Thymus (tissue), 11 donors: Measurements from ENCODE around the gene OFD1. TPM values are rescaled to one million over a fixed set of nuclear protein-coding genes. Genes with fewer than 3 reads are reported as not detected.

Source experiments
- DNase-seq, 9 donors: peaks; one replicate each; pipeline ENCODE4 v3.0.0-alpha.2; 2013; ENCODE audit warnings: low spot score in 9 of 9, low read depth in 6 of 9, missing footprints in 1 of 9
- H3K27ac ChIP-seq, 2 donors: one replicate each; pipeline ENCODE4 v1.5.1; 2013; ENCODE audit warnings: control low read depth in 1 of 2, low read depth in 1 of 2, low read length in 1 of 2, mild to moderate bottlenecking in 1 of 2, moderate library complexity in 1 of 2
- H3K27me3 ChIP-seq, 2 donors: one replicate each; pipeline ENCODE4 v1.5.1; 2013; ENCODE audit warnings: low read length in 1 of 2; ENCODE audit not compliant: control insufficient read depth in 2 of 2, insufficient read depth in 1 of 2
- H3K36me3 ChIP-seq, 2 donors: one replicate each; pipeline ENCODE4 v1.5.1; 2013; ENCODE audit warnings: low read length in 1 of 2, mild to moderate bottlenecking in 1 of 2, moderate library complexity in 1 of 2; ENCODE audit not compliant: control insufficient read depth in 2 of 2, insufficient read depth in 2 of 2
- H3K4me1 ChIP-seq, 2 donors: one replicate each; pipeline ENCODE4 v1.5.1; 2013; ENCODE audit warnings: low read length in 2 of 2; ENCODE audit not compliant: control insufficient read depth in 2 of 2, insufficient read depth in 2 of 2
- H3K4me3 ChIP-seq, 2 donors: one replicate each; pipeline ENCODE4 v1.5.1; 2013; ENCODE audit warnings: low read length in 2 of 2, control low read depth in 1 of 2, mild to moderate bottlenecking in 1 of 2
- H3K9me3 ChIP-seq, 2 donors: one replicate each; pipeline ENCODE4 v1.5.1; 2013; ENCODE audit warnings: low read length in 1 of 2, mild to moderate bottlenecking in 1 of 2; ENCODE audit not compliant: control insufficient read depth in 2 of 2, insufficient read depth in 1 of 2
- WGBS: extraction: QIAGEN DNeasy Blood & Tissue Kit; methylation state at CpG from one replicate; pipeline ENCODE4 v1.1.7; 2013; 5-methylcytosine and 5-hydroxymethylcytosine counted together
- polyA plus RNA-seq: library from polyadenylated mRNA; stranded (reverse); fragments of 200-250 nt; gene quantifications from one replicate; pipeline ENCODE4 v1.2.3, GENCODE V29; 2013
- total RNA-seq: library from RNA; stranded (reverse); fragments of 120-200 nt; gene quantifications from one replicate; pipeline ENCODE4 v1.2.4, GENCODE V29; 2013
- donor health status: healthy.

OFD1 gene
- total and polyA plus RNA-seq, 2 donors = 30.3 to 137 TPM

- no peak for DNase-seq
- Histone ChIP-seq H3K27ac (no peak overlapping the region), H3K27me3 (no peaks in the 10 kb centered on the region), H3K9me3 (no peaks in the 10 kb centered on the region), H3K4me1 (no peaks in the 10 kb centered on the region), H3K36me3 (no peaks in the 10 kb centered on the region), H3K4me3 (no peak overlapping the region)
- WGBS = 96% methylated on average over 7 of the region's 7 CpGs
Measured at GRCh38 chrX:13815664-13816063, 81.1 kb downstream of the OFD1 start.

- whole genome bisulfite sequencing = 95% methylated on average over 6 of the region's 6 CpGs
- H3K36me3 ChIP-seq = no peaks in the 10 kb centered on the region
- H3K27ac ChIP-seq = no peak overlapping the region
- no peak for DNase-seq
- no peaks in the 10 kb centered on the region for H3K27me3 ChIP-seq
- H3K9me3 ChIP-seq = no peaks in the 10 kb centered on the region
- H3K4me3 ChIP-seq = no peak overlapping the region
- no peaks in the 10 kb centered on the region for H3K4me1 ChIP-seq
Measured at GRCh38 chrX:13816176-13816575, 81.6 kb downstream of the OFD1 start.

DNA sequence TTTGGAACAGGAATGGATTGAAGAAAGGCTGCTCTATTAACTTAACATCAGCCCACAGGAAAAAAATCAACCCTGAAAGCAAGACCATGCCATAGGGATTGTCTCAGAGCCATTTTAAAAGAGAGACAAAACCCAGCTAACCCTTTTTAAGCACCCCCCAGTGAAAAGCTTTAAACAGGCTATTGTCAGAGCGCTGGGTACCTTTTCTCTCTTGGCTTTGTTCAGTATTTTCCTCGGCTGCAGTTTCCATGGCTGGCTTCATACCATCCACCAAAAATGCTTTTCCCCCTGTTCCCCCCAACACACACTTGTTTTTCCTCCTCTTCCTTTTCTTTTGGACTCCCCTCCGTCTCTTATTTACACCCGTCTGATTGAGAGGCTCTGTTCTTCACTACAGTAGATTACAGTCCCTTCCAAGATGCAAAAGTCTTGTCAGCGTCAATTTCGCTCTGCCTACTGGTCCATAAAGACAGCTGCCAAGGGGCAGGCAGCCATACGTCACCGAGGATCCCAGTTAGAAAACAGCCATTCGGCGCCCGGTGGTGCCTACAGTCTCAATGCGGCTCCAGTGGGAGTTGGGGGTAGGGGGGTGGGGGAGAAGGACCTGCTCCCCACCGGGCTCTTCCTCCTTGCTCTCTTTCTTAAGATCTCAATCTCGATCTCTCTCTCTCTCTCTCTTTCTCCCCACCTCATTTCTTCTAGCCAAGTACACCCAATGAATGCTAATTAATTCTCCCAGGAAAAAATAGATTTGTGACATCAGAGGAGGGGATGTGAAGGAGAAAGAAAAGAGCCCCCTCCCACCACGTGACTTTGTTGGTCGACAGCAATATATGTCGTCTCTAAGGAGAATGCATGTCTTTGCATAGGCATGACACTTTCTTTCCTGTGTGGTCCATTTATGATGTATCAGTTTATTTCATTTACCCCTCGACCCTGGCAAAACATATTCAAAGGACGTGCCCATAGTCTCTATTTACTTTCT lies 82.4 kb downstream of the OFD1 start, which contains the start of gene GPM6B:
GPM6B (minus strand) TSS at position 451 of the 985 bp plus-strand sequence; CDS start at position 262, 189 bp downstream.
- no peaks in the 10 kb centered on the region for H3K27me3 ChIP-seq
- WGBS = 78% methylated on average over 19 of the region's 19 CpGs
- DNase-seq = no peak

More for the DNA sequence above, 82.4 kb downstream of the OFD1 start, which contains the start of gene GPM6B:
- H3K4me3 ChIP-seq = no peak within 1 kb of the TSS
- no peaks in the 10 kb centered on the region for H3K4me1 ChIP-seq
- H3K36me3 ChIP-seq = no peaks in the 10 kb centered on the region
- no peak within 1 kb of the TSS for H3K27ac ChIP-seq
- H3K9me3 ChIP-seq = no peaks in the 10 kb centered on the region

Other genes with a start within 250 kb of the OFD1 start
- gene EGFL6, start 165.1 kb upstream of the OFD1 start, total RNA-seq = 2.4 TPM
- 0.73 TPM for gene EGFL6, start 165.1 kb upstream of the OFD1 start, polyA plus RNA-seq
- gene TCEANC, start 81.6 kb upstream of the OFD1 start, total RNA-seq = 9.2 TPM
- gene TCEANC, start 81.6 kb upstream of the OFD1 start, polyA plus RNA-seq = 6.9 TPM
- gene RAB9A, start 45.6 kb upstream of the OFD1 start, total RNA-seq = 23.7 TPM
- 33.4 TPM for gene RAB9A, start 45.6 kb upstream of the OFD1 start, polyA plus RNA-seq
- gene TRAPPC2, start 128 bp upstream of the OFD1 start, total RNA-seq = 21.0 TPM
- 15.2 TPM for gene TRAPPC2, start 128 bp upstream of the OFD1 start, polyA plus RNA-seq
- gene GPM6B, start 82.3 kb downstream of the OFD1 start, total RNA-seq = 1.7 TPM
- 2.3 TPM for gene GPM6B, start 82.3 kb downstream of the OFD1 start, polyA plus RNA-seq